SK-N-SH treated with all-trans-retinoic acid at 6 μM for 48 hours (cell line): ENCODE measurements around the gene TNPO1.

Source experiments
- ATAC-seq: fragments of 200-7000 bp; cut with Tn5 transposase; 3 replicates; pipeline ENCODE4 v1.9.1; 2020; ENCODE audit warnings: mild to moderate bottlenecking, moderate library complexity
- ARNTL ChIP-seq: fragments of 450-650 bp; formaldehyde crosslinking; IDR thresholded peaks from 2 replicates; pipeline ENCODE4 v1.5.0; 2020; ENCODE audit warnings: low read depth, mild to moderate bottlenecking, moderate library complexity, borderline replicate concordance
- BACH2 ChIP-seq: fragments of 250-450 bp; sonication (Bioruptor Pico); IDR thresholded peaks from 2 replicates; pipeline ENCODE4 v1.9.0; 2021; ENCODE audit warnings: mild to moderate bottlenecking, borderline replicate concordance
- CREB5 ChIP-seq: fragments of 250-450 bp; sonication (Bioruptor Pico); IDR thresholded peaks from 2 replicates; pipeline ENCODE4 v1.5.1; 2020; ENCODE audit warnings: low read depth, mild to moderate bottlenecking, moderate library complexity
- CSDC2 ChIP-seq: fragments of 250-450 bp; sonication (Bioruptor Pico); IDR thresholded peaks from 2 replicates; pipeline ENCODE4 v1.5.0; 2020; ENCODE audit warnings: mild to moderate bottlenecking, moderate library complexity
- ESRRG ChIP-seq: fragments of 250-450 bp; sonication (Bioruptor Pico); IDR thresholded peaks from 2 replicates; pipeline ENCODE4 v1.6.1; 2021; ENCODE audit warnings: mild to moderate bottlenecking
- OSR1 ChIP-seq: fragments of 250-450 bp; sonication (Bioruptor Pico); IDR thresholded peaks from 2 replicates; pipeline ENCODE4 v1.8.0; 2022; ENCODE audit warnings: moderate library complexity, mild to moderate bottlenecking, inconsistent platforms
- POU6F1 ChIP-seq: fragments of 250-450 bp; sonication (Bioruptor Pico); IDR thresholded peaks from 2 replicates; pipeline ENCODE4 v1.8.0; 2021; ENCODE audit warnings: low read depth, mild to moderate bottlenecking, moderate library complexity, borderline replicate concordance
- PPARA ChIP-seq: fragments of 250-450 bp; sonication (Bioruptor Pico); IDR thresholded peaks from 2 replicates; pipeline ENCODE4 v1.5.0; 2020; ENCODE audit warnings: mild to moderate bottlenecking, borderline replicate concordance
- RARB ChIP-seq: fragments of 250-450 bp; sonication (Bioruptor Pico); IDR thresholded peaks from 2 replicates; pipeline ENCODE4 v1.8.0; 2021; ENCODE audit warnings: mild to moderate bottlenecking, moderate library complexity
- SNAI2 ChIP-seq: fragments of 250-450 bp; sonication (Bioruptor Pico); IDR thresholded peaks from 2 replicates; pipeline ENCODE4 v1.5.0; 2020; ENCODE audit warnings: mild to moderate bottlenecking, moderate library complexity
- TCF4 ChIP-seq: fragments of 250-450 bp; sonication (Bioruptor Pico); IDR thresholded peaks from 2 replicates; pipeline ENCODE4 v1.8.0; 2021; ENCODE audit warnings: mild to moderate bottlenecking, moderate library complexity, borderline replicate concordance
- TOX ChIP-seq: fragments of 250-450 bp; sonication (Bioruptor Pico); IDR thresholded peaks from 2 replicates; pipeline ENCODE4 v1.8.0; 2021; ENCODE audit warnings: mild to moderate bottlenecking, moderate library complexity, borderline replicate concordance
- ZC3H10 ChIP-seq: fragments of 250-450 bp; sonication (Bioruptor Pico); IDR thresholded peaks from 2 replicates; pipeline ENCODE4 v1.5.1; 2021; ENCODE audit warnings: mild to moderate bottlenecking, moderate library complexity
- ZFP3 ChIP-seq: fragments of 250-450 bp; sonication (Bioruptor Pico); IDR thresholded peaks from 2 replicates; pipeline ENCODE4 v1.5.0; 2020; ENCODE audit warnings: mild to moderate bottlenecking, moderate library complexity
- ZFP30 ChIP-seq: fragments of 450-650 bp; formaldehyde crosslinking; IDR thresholded peaks from 2 replicates; pipeline ENCODE4 v1.5.0; 2022; ENCODE audit warnings: mild to moderate bottlenecking, moderate library complexity
- ZNF565 ChIP-seq: fragments of 450-650 bp; formaldehyde crosslinking; conservative IDR thresholded peaks from 2 replicates; pipeline ENCODE4 v1.5.0; 2020; ENCODE audit warnings: low read depth, mild to moderate bottlenecking, moderate library complexity
- ZNF70 ChIP-seq: fragments of 450-650 bp; formaldehyde crosslinking; IDR thresholded peaks from 2 replicates; pipeline ENCODE4 v1.5.0; 2020; ENCODE audit warnings: mild to moderate bottlenecking, moderate library complexity
- ZNF8 ChIP-seq: fragments of 450-650 bp; formaldehyde crosslinking; IDR thresholded peaks from 2 replicates; pipeline ENCODE4 v1.5.0; 2020; ENCODE audit warnings: mild to moderate bottlenecking, moderate library complexity
- TF ChIP-seq, protein P1 (sequence below): fragments of 250-450 bp; sonication (Bioruptor Pico); IDR thresholded peaks from 2 replicates; pipeline ENCODE4 v1.8.0; 2020; ENCODE audit warnings: mild to moderate bottlenecking, moderate library complexity, borderline replicate concordance
- TF ChIP-seq, protein P2 (sequence below): fragments of 250-450 bp; sonication (Bioruptor Pico); IDR thresholded peaks from 2 replicates; pipeline ENCODE4 v1.5.1; 2021; ENCODE audit warnings: mild to moderate bottlenecking, moderate library complexity
- TF ChIP-seq, protein P3 (sequence below): fragments of 250-450 bp; sonication (Bioruptor Pico); IDR thresholded peaks from 2 replicates; pipeline ENCODE4 v1.5.0; 2020; ENCODE audit warnings: mild to moderate bottlenecking, moderate library complexity

The TNPO1 gene

GRCh38 chr5:72917371-72917776, 100.9 kb downstream of the TNPO1 start:
- ATAC-seq = no peak
- TF ChIP-seq, protein P1, sequence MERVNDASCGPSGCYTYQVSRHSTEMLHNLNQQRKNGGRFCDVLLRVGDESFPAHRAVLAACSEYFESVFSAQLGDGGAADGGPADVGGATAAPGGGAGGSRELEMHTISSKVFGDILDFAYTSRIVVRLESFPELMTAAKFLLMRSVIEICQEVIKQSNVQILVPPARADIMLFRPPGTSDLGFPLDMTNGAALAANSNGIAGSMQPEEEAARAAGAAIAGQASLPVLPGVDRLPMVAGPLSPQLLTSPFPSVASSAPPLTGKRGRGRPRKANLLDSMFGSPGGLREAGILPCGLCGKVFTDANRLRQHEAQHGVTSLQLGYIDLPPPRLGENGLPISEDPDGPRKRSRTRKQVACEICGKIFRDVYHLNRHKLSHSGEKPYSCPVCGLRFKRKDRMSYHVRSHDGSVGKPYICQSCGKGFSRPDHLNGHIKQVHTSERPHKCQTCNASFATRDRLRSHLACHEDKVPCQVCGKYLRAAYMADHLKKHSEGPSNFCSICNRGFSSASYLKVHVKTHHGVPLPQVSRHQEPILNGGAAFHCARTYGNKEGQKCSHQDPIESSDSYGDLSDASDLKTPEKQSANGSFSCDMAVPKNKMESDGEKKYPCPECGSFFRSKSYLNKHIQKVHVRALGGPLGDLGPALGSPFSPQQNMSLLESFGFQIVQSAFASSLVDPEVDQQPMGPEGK (CRISPR knock-in tag) = 0 out of 2 replicates have a peak, but pooled peaks have one; percentile 21
- no peak for TF ChIP-seq CREB5 (CRISPR knock-in tag)

DNA sequence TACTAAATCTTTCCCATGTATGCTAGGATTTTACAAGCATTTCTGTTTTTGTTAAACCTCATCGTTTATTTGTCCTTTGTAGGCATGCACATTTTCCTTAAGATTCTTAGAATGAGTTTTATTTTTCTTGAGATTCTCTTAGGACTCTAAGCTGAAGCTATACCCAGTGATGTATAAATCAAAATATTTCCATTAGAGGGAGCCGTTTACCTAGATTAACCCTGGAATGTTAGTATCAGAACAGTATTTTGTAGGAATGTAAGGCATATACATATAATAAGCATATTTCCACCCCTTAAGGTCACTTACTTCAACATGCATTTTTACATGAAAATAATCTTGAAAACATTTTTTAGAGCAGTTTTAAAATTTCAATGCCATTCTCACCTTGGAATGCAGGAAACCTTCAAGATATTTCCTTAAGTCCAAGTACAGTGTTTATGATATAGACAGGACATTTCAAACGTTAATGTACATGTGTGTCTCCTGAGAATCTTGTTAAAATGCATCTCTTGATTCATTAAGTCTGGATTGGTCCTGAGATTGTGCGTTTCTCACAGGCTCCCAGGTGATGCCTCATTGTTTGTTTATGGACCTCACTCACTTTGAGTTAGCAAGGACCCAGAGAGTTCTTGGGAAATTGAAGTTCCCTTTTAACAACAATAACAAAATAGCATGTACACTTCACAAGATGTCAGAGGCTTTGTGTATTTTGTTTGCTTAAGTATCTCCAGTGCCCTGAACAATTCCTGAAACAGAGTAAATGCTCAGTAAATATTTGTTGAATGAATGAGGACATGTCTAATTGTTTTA, 104.4 kb downstream of the TNPO1 start:
- TF ChIP-seq ZFP30 (CRISPR knock-in tag) (no peak), TCF4 (CRISPR knock-in tag) (no peak), ZNF70 (CRISPR knock-in tag) (no peak), ESRRG (CRISPR knock-in tag) (no peak), ZFP3 (CRISPR knock-in tag) (no peak), RARB (CRISPR knock-in tag) (no peak), ARNTL (CRISPR knock-in tag) (no peak), CSDC2 (CRISPR knock-in tag) (no peak), ZNF565 (CRISPR knock-in tag) (no peak), POU6F1 (no peak), ZNF8 (CRISPR knock-in tag) (no peak), OSR1 (CRISPR knock-in tag) (no peak), SNAI2 (CRISPR knock-in tag) (no peak), ZC3H10 (CRISPR knock-in tag) (no peak), CREB5 (CRISPR knock-in tag) (no peak)
- TF ChIP-seq, protein P1 (CRISPR knock-in tag) = no peak

GRCh38 chr5:72921886-72922285, 105.4 kb downstream of the TNPO1 start:
- TF ChIP-seq CSDC2 (CRISPR knock-in tag) = no peak
- TF ChIP-seq PPARA (CRISPR knock-in tag) = no peak
- TF ChIP-seq TOX (CRISPR knock-in tag) = peak; percentile 17; the same call in 1 of the 2 replicates
- no peak for ATAC-seq

More for the DNA sequence above, 104.4 kb downstream of the TNPO1 start:
- peak; percentile 84 for ATAC-seq

DNA sequence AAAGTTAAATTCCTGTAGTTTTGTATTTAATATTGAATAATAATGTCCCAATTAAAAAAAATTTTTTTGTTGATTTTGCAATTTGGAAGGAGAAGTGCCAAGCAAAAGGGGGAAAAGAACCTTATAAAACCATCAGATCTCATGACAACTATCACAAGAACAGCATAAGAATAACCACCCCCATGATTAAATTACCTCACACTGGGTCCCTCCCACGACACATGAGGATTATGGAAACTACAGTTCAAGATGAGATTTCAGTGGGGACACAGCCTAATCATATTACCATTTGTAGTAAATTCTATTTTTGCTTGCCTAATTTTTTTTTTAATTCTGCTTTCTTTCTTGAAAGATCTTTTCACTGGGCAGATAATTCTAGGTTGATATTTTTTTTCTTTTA, 106.0 kb downstream of the TNPO1 start:
- ATAC-seq = no peak
- TF ChIP-seq ARNTL (CRISPR knock-in tag) = no peak
- no peak for TF ChIP-seq ZNF8 (CRISPR knock-in tag)
- no peak for TF ChIP-seq CSDC2 (CRISPR knock-in tag)
- no peak for TF ChIP-seq OSR1 (CRISPR knock-in tag)
- TF ChIP-seq, protein P2, sequence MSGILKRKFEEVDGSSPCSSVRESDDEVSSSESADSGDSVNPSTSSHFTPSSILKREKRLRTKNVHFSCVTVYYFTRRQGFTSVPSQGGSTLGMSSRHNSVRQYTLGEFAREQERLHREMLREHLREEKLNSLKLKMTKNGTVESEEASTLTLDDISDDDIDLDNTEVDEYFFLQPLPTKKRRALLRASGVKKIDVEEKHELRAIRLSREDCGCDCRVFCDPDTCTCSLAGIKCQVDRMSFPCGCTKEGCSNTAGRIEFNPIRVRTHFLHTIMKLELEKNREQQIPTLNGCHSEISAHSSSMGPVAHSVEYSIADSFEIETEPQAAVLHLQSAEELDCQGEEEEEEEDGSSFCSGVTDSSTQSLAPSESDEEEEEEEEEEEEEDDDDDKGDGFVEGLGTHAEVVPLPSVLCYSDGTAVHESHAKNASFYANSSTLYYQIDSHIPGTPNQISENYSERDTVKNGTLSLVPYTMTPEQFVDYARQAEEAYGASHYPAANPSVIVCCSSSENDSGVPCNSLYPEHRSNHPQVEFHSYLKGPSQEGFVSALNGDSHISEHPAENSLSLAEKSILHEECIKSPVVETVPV (CRISPR knock-in tag) = no peak
- no peak for TF ChIP-seq ZFP3 (CRISPR knock-in tag)
- no peak for TF ChIP-seq BACH2
- TF ChIP-seq CREB5 (CRISPR knock-in tag) = no peak
- TF ChIP-seq, protein P3, sequence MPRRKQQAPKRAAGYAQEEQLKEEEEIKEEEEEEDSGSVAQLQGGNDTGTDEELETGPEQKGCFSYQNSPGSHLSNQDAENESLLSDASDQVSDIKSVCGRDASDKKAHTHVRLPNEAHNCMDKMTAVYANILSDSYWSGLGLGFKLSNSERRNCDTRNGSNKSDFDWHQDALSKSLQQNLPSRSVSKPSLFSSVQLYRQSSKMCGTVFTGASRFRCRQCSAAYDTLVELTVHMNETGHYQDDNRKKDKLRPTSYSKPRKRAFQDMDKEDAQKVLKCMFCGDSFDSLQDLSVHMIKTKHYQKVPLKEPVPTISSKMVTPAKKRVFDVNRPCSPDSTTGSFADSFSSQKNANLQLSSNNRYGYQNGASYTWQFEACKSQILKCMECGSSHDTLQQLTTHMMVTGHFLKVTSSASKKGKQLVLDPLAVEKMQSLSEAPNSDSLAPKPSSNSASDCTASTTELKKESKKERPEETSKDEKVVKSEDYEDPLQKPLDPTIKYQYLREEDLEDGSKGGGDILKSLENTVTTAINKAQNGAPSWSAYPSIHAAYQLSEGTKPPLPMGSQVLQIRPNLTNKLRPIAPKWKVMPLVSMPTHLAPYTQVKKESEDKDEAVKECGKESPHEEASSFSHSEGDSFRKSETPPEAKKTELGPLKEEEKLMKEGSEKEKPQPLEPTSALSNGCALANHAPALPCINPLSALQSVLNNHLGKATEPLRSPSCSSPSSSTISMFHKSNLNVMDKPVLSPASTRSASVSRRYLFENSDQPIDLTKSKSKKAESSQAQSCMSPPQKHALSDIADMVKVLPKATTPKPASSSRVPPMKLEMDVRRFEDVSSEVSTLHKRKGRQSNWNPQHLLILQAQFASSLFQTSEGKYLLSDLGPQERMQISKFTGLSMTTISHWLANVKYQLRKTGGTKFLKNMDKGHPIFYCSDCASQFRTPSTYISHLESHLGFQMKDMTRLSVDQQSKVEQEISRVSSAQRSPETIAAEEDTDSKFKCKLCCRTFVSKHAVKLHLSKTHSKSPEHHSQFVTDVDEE (CRISPR knock-in tag) = no peak
